Measurements from ENCODE around the gene MYF6.
"Not testable (repeated sequence)": the region's sequence is repeated elsewhere in the genome, so short reads cannot be mapped to it uniquely, and the experiment has no call there.

Gene MYF6

DNA sequence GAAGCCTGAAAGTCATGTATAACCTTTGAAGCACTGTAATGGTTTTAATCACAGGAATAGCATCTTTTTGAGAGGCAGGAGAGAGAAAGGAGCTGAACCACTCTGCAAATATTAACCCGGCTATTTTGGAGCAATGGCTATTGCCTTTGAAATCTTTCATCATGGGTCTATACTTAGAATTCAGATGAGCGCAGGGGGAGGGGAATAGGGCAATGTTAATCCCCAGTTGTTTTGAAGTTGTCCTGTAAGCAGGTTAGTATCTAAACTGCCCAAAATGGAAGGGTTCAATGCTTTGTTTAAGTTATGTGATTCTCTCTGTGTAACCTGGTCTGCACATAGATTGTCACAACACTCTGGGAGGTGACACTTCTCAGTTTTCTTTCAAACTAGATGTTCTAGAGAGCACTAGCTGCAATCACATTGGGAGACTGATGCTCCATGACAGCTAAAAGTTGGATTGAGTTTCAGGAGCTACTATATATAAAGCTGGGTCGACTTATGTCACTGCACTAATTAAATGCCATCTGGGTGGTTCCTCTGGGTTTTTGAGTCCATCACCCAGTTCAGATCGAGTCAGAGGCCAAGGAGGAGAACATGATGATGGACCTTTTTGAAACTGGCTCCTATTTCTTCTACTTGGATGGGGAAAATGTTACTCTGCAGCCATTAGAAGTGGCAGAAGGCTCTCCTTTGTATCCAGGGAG, at the start of gene MYF6:
TSS of gene MYF6 (plus strand) at position 509 of the 704 bp plus-strand sequence. CDS start at position 595, 86 bp downstream.
- H3K4me1 ChIP-seq (ENCODE audit: insufficient read depth, low read length), result peaks cover 16% of the 10 kb centered on the region; the same call in 1 of the 2 replicates
- H3K9ac ChIP-seq (ENCODE audit: low read depth, low read length), result no peak within 1 kb of the TSS
- peaks cover 50% of the 10 kb centered on the region for H3K27me3 ChIP-seq (ENCODE audit: insufficient read depth, low read length)
- no peaks in the 10 kb centered on the region for H3K9me3 ChIP-seq (ENCODE audit: insufficient read depth, low read depth, low read length)
- H3K36me3 ChIP-seq (ENCODE audit: insufficient read depth, low read depth, low read length), result no peaks in the 10 kb centered on the region
- H3K4me3 ChIP-seq (ENCODE audit: low read length), result peak within 1 kb of the TSS; percentile 52; the same call in 1 of the 2 replicates
- H3K27ac ChIP-seq (ENCODE audit: low read length), result no peak within 1 kb of the TSS

DNA sequence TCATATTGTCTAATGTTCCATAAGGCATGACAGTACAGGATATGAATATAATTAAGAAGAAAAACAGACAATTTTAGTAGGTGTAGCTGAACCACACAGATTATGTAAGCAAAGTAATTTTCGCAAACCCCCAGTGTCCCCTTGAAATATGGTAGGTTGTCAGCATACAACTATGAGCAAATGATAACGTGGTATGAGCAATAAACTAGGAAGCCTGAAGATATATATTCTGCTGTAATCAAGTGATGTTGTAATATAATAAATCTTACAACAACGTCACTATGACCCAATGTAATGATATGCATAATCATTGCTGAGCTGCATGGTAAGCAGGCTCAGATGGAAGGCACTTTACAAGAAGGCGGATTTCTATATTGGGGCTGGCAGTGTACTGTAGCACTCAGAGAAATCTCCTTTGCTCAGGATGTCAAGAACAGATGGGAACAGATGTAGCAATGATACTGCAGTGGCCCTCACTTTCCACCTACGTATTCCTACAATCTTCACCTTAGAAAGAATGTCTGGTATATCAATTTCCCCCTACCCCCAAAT, 47.8 kb upstream of the MYF6 start:
- Histone ChIP-seq H3K36me3 (ENCODE audit: insufficient read depth, low read depth, low read length) (no peaks in the 10 kb centered on the region), H3K9me3 (ENCODE audit: insufficient read depth, low read depth, low read length) (no peaks in the 10 kb centered on the region), H3K4me1 (ENCODE audit: insufficient read depth, low read length) (no peaks in the 10 kb centered on the region), H3K4me3 (ENCODE audit: low read length) (no peak overlapping the region), H3K27me3 (ENCODE audit: insufficient read depth, low read length) (no peaks in the 10 kb centered on the region), H3K9ac (ENCODE audit: low read depth, low read length) (no peak overlapping the region), H3K27ac (ENCODE audit: low read length) (no peak overlapping the region)

DNA sequence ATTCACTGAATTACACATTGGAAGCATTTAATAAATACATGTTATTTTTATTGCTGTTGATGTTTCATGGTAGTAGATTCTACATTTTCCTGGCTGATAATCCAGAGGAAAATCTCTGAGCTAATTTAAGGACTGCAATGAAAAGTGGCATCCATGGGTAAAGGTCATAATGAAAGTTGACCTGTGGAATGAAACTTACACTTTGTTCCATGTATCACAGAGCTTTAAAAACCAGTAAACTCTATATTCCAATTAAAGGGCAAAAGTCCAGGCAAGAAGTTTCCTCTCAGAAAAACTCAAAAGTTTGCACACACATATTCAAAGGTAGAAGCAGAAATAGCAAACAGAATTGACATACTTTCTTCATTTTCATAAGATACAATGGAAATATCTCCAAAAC, 44.8 kb upstream of the MYF6 start:
- Histone ChIP-seq H3K4me1 (ENCODE audit: insufficient read depth, low read length) (no peaks in the 10 kb centered on the region), H3K9me3 (ENCODE audit: insufficient read depth, low read depth, low read length) (no peaks in the 10 kb centered on the region), H3K36me3 (ENCODE audit: insufficient read depth, low read depth, low read length) (no peaks in the 10 kb centered on the region), H3K4me3 (ENCODE audit: low read length) (no peak overlapping the region), H3K9ac (ENCODE audit: low read depth, low read length) (no peak overlapping the region), H3K27ac (ENCODE audit: low read length) (no peak overlapping the region), H3K27me3 (ENCODE audit: insufficient read depth, low read length) (no peaks in the 10 kb centered on the region)

DNA sequence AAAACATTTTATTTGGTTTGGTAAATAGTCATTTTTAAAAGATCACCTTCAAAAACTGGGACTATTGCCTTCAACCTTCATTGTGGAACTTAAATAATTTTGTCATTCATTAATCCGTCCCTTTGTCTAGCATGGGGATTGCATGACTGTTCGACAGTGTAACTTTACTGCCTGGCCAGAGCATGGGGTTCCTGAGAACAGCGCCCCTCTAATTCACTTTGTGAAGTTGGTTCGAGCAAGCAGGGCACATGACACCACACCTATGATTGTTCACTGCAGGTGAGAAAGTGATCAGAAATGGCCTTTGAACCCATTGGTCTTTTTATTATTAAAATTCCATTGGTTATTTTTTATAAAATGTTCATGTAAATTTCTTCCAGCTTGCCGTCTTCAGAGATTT, 37.2 kb upstream of the MYF6 start:
- Histone ChIP-seq H3K4me3 (ENCODE audit: low read length) (no peak overlapping the region), H3K36me3 (ENCODE audit: insufficient read depth, low read depth, low read length) (no peaks in the 10 kb centered on the region), H3K27ac (ENCODE audit: low read length) (no peak overlapping the region), H3K27me3 (ENCODE audit: insufficient read depth, low read length) (no peaks in the 10 kb centered on the region), H3K9me3 (ENCODE audit: insufficient read depth, low read depth, low read length) (no peaks in the 10 kb centered on the region), H3K4me1 (ENCODE audit: insufficient read depth, low read length) (no peaks in the 10 kb centered on the region), H3K9ac (ENCODE audit: low read depth, low read length) (no peak overlapping the region)

DNA sequence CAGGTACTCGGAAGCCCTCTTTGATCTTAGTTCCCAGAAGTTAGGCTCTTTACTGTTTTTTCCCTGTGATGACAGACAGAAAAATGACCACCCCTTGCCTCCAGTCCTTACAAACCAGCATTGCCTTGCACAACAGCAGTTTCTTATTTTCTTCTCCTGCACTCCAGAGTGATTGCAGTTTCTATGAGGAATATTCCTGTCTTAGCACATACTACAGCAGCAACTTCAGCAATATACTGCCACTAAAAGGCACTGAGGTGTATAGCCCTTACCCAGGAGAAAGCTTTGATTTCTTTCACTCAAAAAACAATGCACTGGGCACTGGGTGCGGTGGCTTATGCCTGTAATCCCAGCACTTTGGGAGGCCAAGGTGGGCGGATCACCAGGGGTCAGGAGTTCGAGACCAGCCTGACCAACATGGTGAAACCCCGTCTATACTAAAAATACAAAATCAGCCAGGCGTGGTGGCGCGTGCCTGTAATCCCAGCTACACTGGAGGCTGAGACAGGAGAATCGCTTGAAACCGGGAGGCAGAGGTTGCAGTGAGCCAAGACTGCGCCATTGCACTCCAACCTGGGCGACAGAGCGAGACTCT, 31.3 kb upstream of the MYF6 start:
- H3K4me1 ChIP-seq (ENCODE audit: insufficient read depth, low read length); H3K36me3 ChIP-seq (ENCODE audit: insufficient read depth, low read depth, low read length); H3K9me3 ChIP-seq (ENCODE audit: insufficient read depth, low read depth, low read length); H3K27ac ChIP-seq (ENCODE audit: low read length); H3K4me3 ChIP-seq (ENCODE audit: low read length); H3K9ac ChIP-seq (ENCODE audit: low read depth, low read length); H3K27me3 ChIP-seq (ENCODE audit: insufficient read depth, low read length): not testable (repeated sequence)

DNA sequence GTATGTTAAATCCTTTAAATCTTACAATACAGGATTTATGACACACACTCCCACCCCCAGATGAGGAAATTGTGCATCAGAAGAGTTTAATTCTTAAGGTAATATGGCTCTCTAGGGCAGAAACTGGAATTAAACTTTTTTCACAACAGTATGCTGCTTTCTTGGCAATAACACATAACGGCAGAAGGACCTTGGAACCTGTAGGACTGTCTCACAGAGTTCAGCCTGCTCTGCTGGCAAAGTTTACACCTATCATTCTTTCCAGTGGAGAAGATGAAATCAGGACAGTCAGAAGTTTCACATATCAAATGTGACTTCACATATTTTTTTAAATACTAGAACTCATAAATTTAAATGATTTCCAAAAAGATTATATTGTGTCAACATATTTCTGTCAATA, 30.6 kb upstream of the MYF6 start:
- H3K27me3 ChIP-seq (ENCODE audit: insufficient read depth, low read length), result no peaks in the 10 kb centered on the region
- no peaks in the 10 kb centered on the region for H3K36me3 ChIP-seq (ENCODE audit: insufficient read depth, low read depth, low read length)

DNA sequence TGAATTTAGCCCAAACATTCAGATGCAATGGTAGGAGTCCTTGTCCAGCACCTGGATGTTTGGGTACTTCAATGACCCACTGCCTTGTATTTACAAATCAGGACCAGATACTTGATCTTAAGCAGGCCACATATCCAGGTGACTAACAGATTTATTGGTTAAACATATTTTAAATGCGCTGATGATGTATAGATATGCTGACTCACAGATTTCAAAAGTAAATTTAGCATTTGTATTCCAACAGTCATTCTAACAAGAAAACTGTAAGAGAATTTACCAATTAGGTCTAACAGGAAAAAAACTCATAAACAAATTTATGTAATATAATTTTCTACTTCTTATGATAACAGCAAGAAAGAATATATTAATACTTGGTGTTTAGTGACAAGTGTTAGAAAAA, 29.4 kb upstream of the MYF6 start:
- Histone ChIP-seq H3K9ac (ENCODE audit: low read depth, low read length) (no peak overlapping the region), H3K4me3 (ENCODE audit: low read length) (no peak overlapping the region), H3K27me3 (ENCODE audit: insufficient read depth, low read length) (no peaks in the 10 kb centered on the region), H3K9me3 (ENCODE audit: insufficient read depth, low read depth, low read length) (no peaks in the 10 kb centered on the region), H3K4me1 (ENCODE audit: insufficient read depth, low read length) (no peaks in the 10 kb centered on the region; the same call in 1 of the 2 replicates), H3K36me3 (ENCODE audit: insufficient read depth, low read depth, low read length) (no peaks in the 10 kb centered on the region), H3K27ac (ENCODE audit: low read length) (no peak overlapping the region)

More for the DNA sequence above, 30.6 kb upstream of the MYF6 start:
- no peak overlapping the region for H3K9ac ChIP-seq (ENCODE audit: low read depth, low read length)
- H3K4me1 ChIP-seq (ENCODE audit: insufficient read depth, low read length), result no peaks in the 10 kb centered on the region
- no peak overlapping the region for H3K4me3 ChIP-seq (ENCODE audit: low read length)
- H3K27ac ChIP-seq (ENCODE audit: low read length), result no peak overlapping the region
- H3K9me3 ChIP-seq (ENCODE audit: insufficient read depth, low read depth, low read length), result no peaks in the 10 kb centered on the region

DNA sequence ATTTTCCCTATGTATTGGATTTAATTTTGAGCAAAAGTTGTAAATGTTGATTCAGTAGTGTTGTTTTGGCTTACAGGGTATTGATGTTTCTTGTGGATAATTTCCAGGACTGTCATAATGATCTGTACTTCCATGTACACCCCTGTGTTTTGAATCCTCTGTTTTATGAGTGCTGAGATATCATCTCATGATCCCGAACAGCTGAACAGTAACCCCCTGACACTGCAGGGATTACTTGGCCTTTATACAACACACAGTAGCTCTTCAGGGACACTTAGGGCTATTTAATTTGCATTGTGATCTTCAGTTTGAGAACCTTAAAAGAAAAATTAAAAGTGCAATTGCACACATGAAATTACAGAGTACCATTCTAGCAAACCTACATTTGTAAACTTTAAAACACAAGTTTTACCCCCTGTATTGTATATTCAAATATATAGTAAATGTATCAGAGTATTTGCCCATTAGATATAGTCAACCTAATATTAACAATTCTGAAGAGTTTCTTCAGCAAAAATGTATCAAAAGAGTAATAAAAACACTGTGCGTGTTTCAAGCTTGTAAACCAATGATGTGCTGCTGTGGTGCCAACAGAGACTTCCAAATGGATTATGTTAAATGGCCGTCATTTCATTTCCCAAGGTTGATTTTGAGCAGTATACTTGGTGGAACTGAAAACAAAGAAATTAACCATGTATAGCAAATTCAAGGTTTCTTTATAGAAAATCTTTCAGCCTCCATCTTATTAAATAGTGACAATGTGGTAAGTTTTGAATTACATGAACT, 27.9 kb upstream of the MYF6 start:
- Histone ChIP-seq H3K4me3 (ENCODE audit: low read length) (no peak overlapping the region), H3K9ac (ENCODE audit: low read depth, low read length) (no peak overlapping the region), H3K27ac (ENCODE audit: low read length) (no peak overlapping the region), H3K4me1 (ENCODE audit: insufficient read depth, low read length) (peaks cover 7% of the 10 kb centered on the region; the same call in 1 of the 2 replicates), H3K36me3 (ENCODE audit: insufficient read depth, low read depth, low read length) (no peaks in the 10 kb centered on the region), H3K27me3 (ENCODE audit: insufficient read depth, low read length) (no peaks in the 10 kb centered on the region), H3K9me3 (ENCODE audit: insufficient read depth, low read depth, low read length) (no peaks in the 10 kb centered on the region)

DNA sequence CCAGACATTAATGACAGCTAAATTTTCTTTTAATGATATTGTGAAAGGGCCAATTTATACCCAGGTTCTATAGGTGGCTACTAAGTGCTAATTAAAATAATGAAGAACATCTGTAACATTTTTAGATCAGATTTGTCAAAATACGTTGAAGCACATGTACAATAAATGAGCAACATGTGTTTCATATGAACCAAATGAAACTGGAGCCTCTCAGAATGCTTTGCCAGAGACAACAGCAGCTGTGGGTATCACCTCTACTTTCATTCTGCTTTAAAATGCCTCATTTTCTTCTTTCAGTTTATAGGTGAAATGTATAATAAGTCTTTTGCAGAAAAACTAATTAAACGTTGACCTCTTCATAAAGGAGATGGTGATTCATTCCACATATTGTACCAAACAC, 26.1 kb upstream of the MYF6 start:
- no peak overlapping the region for H3K27ac ChIP-seq (ENCODE audit: low read length)

DNA sequence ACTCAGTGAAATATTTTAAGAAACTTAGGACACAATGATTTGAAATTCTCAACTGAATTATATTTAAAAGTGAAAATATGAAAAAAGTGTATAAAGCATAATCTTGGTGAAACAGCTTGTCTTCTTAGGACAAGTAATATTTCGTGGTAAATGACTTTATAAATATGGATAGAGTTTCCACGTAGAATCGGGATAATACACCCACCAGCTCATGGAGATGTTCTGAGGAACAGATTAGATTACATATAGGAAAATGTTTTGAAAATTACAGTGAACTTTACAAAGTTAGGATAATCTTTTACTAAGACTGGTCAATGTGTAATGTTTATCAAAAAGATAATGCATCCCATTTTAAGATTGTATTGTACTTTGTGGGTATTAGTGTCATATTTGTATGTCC, 25.6 kb upstream of the MYF6 start:
- H3K27me3 ChIP-seq (ENCODE audit: insufficient read depth, low read length), result no peaks in the 10 kb centered on the region
- H3K27ac ChIP-seq (ENCODE audit: low read length), result no peak overlapping the region
- H3K36me3 ChIP-seq (ENCODE audit: insufficient read depth, low read depth, low read length), result no peaks in the 10 kb centered on the region
- peaks cover 9% of the 10 kb centered on the region; the same call in 1 of the 2 replicates for H3K4me1 ChIP-seq (ENCODE audit: insufficient read depth, low read length)
- H3K9ac ChIP-seq (ENCODE audit: low read depth, low read length), result no peak overlapping the region
- no peak overlapping the region for H3K4me3 ChIP-seq (ENCODE audit: low read length)
- H3K9me3 ChIP-seq (ENCODE audit: insufficient read depth, low read depth, low read length), result no peaks in the 10 kb centered on the region

More for the DNA sequence above, 26.1 kb upstream of the MYF6 start:
- H3K4me3 ChIP-seq (ENCODE audit: low read length), result no peak overlapping the region
- H3K9me3 ChIP-seq (ENCODE audit: insufficient read depth, low read depth, low read length), result no peaks in the 10 kb centered on the region
- H3K4me1 ChIP-seq (ENCODE audit: insufficient read depth, low read length), result peaks cover 9% of the 10 kb centered on the region; the same call in 1 of the 2 replicates
- no peaks in the 10 kb centered on the region for H3K27me3 ChIP-seq (ENCODE audit: insufficient read depth, low read length)
- no peaks in the 10 kb centered on the region for H3K36me3 ChIP-seq (ENCODE audit: insufficient read depth, low read depth, low read length)
- H3K9ac ChIP-seq (ENCODE audit: low read depth, low read length), result no peak overlapping the region

DNA sequence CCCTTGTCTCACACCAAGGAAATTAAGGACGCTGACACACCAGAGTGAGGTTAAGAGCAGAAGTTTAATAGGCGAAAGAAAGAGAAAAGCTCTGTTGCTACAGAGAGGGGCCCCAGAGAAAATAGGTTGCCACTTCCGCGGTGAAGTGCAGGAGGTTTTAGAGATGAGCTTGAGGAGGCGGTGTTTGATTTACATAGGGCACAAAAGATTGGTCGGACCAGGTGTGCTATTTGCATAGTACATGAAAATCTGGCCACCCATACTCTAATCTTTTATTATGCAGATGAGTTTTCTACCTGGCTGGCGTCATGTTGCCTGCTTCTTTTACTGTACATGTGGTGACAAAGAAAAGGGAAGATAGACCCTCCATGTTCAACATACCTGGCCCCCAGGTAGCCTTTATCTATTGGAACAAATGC, 23.3 kb upstream of the MYF6 start:
- H3K4me3 ChIP-seq (ENCODE audit: low read length), result peak overlapping the region; percentile 26; the same call in 1 of the 2 replicates
- peak overlapping the region; percentile 55; the same call in 1 of the 2 replicates for H3K9ac ChIP-seq (ENCODE audit: low read depth, low read length)
- H3K9me3 ChIP-seq (ENCODE audit: insufficient read depth, low read depth, low read length), result no peaks in the 10 kb centered on the region

More for the DNA sequence above, 23.3 kb upstream of the MYF6 start:
- peak overlapping the region; percentile 53 for H3K27ac ChIP-seq (ENCODE audit: low read length)
- no peaks in the 10 kb centered on the region for H3K27me3 ChIP-seq (ENCODE audit: insufficient read depth, low read length)
- no peaks in the 10 kb centered on the region for H3K36me3 ChIP-seq (ENCODE audit: insufficient read depth, low read depth, low read length)
- peaks cover 9% of the 10 kb centered on the region; the same call in 1 of the 2 replicates for H3K4me1 ChIP-seq (ENCODE audit: insufficient read depth, low read length)

Measured in iPS-20b (cell line).